ENCODE measurements around the gene LACTB. TPM values are rescaled to one million over a fixed set of nuclear protein-coding genes. Genes with fewer than 3 reads are reported as not detected.

The LACTB gene
- total and polyA plus RNA-seq, 2 of the 13 experiments (the other 11 are each of a cell fraction or from before 2014, with no cell fraction given), result 14.8 to 23.0 TPM

DNA sequence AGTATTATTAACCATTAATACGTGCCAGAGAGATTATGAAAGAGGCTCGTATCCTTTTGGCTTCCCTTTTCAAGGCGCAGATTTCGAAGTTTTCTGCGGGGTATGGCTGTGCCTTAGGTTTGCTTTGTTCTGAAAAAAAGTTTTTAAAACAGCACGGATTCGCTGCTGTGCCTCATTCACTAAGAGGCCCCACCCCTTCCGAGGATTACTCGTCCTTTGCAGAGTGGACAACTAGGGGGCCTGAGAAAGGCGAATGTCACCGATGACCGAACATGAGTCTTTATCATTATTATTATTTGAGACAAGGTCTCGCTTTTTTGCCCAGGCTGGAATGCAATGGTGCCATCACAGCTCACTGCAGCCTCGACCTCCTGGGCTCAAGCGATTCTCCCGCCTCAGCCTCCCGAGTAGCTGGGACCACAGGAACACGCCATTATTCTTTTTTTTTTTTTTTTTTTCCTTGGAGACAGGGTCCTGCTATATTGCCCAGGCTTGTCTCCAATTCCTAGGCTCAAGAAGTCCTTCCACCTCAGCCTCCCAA is 36.3 kb downstream of the LACTB start (continued):
- TF ChIP-seq ZNF224 (CRISPR knock-in tag; IDR thresholded peaks at IDR 0.05), result 0 out of 2 replicates have a peak, but pooled peaks have one; percentile 7
- no peak for TF ChIP-seq ZNF562 (CRISPR knock-in tag; IDR thresholded peaks at IDR 0.05; ENCODE audit: borderline replicate concordance)
- TF ChIP-seq, protein P1, sequence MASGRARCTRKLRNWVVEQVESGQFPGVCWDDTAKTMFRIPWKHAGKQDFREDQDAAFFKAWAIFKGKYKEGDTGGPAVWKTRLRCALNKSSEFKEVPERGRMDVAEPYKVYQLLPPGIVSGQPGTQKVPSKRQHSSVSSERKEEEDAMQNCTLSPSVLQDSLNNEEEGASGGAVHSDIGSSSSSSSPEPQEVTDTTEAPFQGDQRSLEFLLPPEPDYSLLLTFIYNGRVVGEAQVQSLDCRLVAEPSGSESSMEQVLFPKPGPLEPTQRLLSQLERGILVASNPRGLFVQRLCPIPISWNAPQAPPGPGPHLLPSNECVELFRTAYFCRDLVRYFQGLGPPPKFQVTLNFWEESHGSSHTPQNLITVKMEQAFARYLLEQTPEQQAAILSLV (CRISPR knock-in tag; IDR thresholded peaks at IDR 0.05; ENCODE audit: borderline replicate concordance), result no peak
- no peak for TF ChIP-seq SRF (IDR thresholded peaks at IDR 0.05; ENCODE audit: low read depth, low read length)
- no peak for TF ChIP-seq HNRNPL (IDR thresholded peaks at IDR 0.05; ENCODE audit: low read depth, low read length)
- peak; percentile 57 for TF ChIP-seq ZNF121 (CRISPR knock-in tag; IDR thresholded peaks at IDR 0.05)
- no peak for TF ChIP-seq TSC22D2 (CRISPR knock-in tag; IDR thresholded peaks at IDR 0.05; ENCODE audit: borderline replicate concordance)
- TF ChIP-seq ZNF704 (CRISPR knock-in tag; IDR thresholded peaks at IDR 0.05; ENCODE audit: borderline replicate concordance), result no peak
- TF ChIP-seq ZNF354B (CRISPR knock-in tag; IDR thresholded peaks at IDR 0.05), result no peak

GRCh38 chr15:63160638-63161037 is 39.0 kb downstream of the LACTB start:
- Histone ChIP-seq H3K36me3 (replicated peaks in 1 of 2; ENCODE audit: control insufficient read depth in 1 of 2, insufficient read depth in 2 of 2, low read length in 2 of 2) (no peaks in the 10 kb centered on the region), H2AFZ (ENCODE audit: low read length) (no peak overlapping the region), H3K4me3 (replicated peaks in 1 of 3; ENCODE audit: insufficient read depth in 1 of 3, low read depth in 2 of 3, low read length in 3 of 3) (no peak overlapping the region), H3K4me1 (ENCODE audit: insufficient read depth, low read length) (peaks cover 18% of the 10 kb centered on the region), H4K20me1 (ENCODE audit: insufficient read depth, low read length) (no peaks in the 10 kb centered on the region; the same call in 1 of the 2 replicates), H3K9me3 (ENCODE audit: low read length) (no peaks in the 10 kb centered on the region), H3K27ac (ENCODE audit: extremely low read length, insufficient read depth, low read length) (no peak overlapping the region), H3K79me2 (ENCODE audit: insufficient read depth, low read length) (peaks cover 16% of the 10 kb centered on the region), H3K4me2 (ENCODE audit: low read depth, low read length) (no peak overlapping the region), H3K27me3 (ENCODE audit: control insufficient read depth in 1 of 2, insufficient read depth in 2 of 2, low read length in 2 of 2) (no peaks in the 10 kb centered on the region; a peak in 1 of 5 replicates), H3K9ac (ENCODE audit: insufficient read depth, low read depth, low read length) (no peak overlapping the region)
- BruUV-seq (replicated peaks), result no TSS peak
- ChIA-PET CTCF (ENCODE audit: low intra/inter-chr PET ratio, low total read pairs) (no interaction called here), POLR2A (no interaction called here)
- DNase-seq (ENCODE audit: low spot score) (no peak), FAIRE-seq (no peak), ATAC-seq (no peak)
- in situ Hi-C loops (cut with HindIII; ENCODE audit: extremely low pct_ligation_motif_present, low pct_unique_long_range_greater_than_20kb) (loop anchor here (25.0 kb wide), 1 partner anchor 252 kb away; no protein-coding TSS in a partner anchor), intact Hi-C loops (cut with micrococcal nuclease; ENCODE audit: unreplicated experiment) (no loop called here)
- no peak for TF ChIP-seq GFI1 (CRISPR knock-in tag; IDR thresholded peaks at IDR 0.05; ENCODE audit: borderline replicate concordance)
- TF ChIP-seq ZNF777 (CRISPR knock-in tag; IDR thresholded peaks at IDR 0.05), result no peak
- no peak for TF ChIP-seq MIER2 (CRISPR knock-in tag; IDR thresholded peaks at IDR 0.05)
- no peak for TF ChIP-seq FOXP1 (IDR thresholded peaks at IDR 0.05)
- no peak for TF ChIP-seq FOXP1 (CRISPR knock-in tag; IDR thresholded peaks at IDR 0.05)

Data from HepG2 (cell line).